OCI-LY7 (cell line): ENCODE data around the gene THBD.

Experiments
- EZH2phosphoT487 ChIP-seq: fragments of 200-600 bp; sonication (generic); IDR thresholded peaks from 2 replicates; pipeline ENCODE4 v1.6.1; 2018; ENCODE audit warnings: low read depth, borderline replicate concordance, mild to moderate bottlenecking, mixed run types, antibody characterized with exemption, low read length, moderate library complexity, mixed read lengths
- TF ChIP-seq, protein P1 (sequence below): fragments of 200-600 bp; sonication (generic); conservative IDR thresholded peaks from 2 replicates; pipeline ENCODE4 v1.5.1; 2014; ENCODE audit warnings: mild to moderate bottlenecking, antibody characterized with exemption, low read length, moderate library complexity, mixed read lengths

DNA sequence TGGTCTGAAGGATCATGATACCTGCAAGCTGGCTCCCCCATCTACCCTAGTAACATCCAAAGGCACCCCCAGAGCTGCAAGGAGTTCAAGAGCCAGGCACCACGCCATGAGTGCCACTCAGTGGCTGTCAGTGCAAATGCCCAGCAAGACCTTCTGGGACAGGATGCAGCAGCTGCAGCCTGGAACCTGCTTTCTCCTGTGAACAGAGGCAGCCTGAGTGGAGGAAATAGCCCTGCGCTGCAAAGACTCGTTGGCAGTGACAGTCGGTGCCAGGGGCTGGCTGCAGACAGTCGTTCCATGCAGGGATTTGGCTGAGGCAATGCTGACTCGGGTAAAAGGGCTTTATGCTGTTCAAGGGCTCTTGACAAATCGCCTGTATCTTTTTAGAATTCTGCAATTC, 30.1 kb downstream of the THBD start:
- TF ChIP-seq, protein P1, sequence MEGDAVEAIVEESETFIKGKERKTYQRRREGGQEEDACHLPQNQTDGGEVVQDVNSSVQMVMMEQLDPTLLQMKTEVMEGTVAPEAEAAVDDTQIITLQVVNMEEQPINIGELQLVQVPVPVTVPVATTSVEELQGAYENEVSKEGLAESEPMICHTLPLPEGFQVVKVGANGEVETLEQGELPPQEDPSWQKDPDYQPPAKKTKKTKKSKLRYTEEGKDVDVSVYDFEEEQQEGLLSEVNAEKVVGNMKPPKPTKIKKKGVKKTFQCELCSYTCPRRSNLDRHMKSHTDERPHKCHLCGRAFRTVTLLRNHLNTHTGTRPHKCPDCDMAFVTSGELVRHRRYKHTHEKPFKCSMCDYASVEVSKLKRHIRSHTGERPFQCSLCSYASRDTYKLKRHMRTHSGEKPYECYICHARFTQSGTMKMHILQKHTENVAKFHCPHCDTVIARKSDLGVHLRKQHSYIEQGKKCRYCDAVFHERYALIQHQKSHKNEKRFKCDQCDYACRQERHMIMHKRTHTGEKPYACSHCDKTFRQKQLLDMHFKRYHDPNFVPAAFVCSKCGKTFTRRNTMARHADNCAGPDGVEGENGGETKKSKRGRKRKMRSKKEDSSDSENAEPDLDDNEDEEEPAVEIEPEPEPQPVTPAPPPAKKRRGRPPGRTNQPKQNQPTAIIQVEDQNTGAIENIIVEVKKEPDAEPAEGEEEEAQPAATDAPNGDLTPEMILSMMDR = no peak
- TF ChIP-seq EZH2phosphoT487 = no peak
